ENCODE results near the gene CDC37L1.

- TF ChIP-seq CTCF (conservative IDR thresholded peaks at IDR 0.05 in 1 of 2, IDR thresholded peaks at IDR 0.05 in 1 of 2; ENCODE audit: low read depth in 1 of 2, low read length in 2 of 2) (no peak), EZH2 (IDR thresholded peaks at IDR 0.05; ENCODE audit: low read length, missing control alignments) (no peak)
Measured at GRCh38 chr9:4657426-4658159, 21.8 kb upstream of the CDC37L1 start.
